HepG2 (cell line): ENCODE data around the gene SERPINA6. TPM values are rescaled to one million over a fixed set of nuclear protein-coding genes. Genes with fewer than 3 reads are reported as not detected.

Experiments used
- ARID2 ChIP-seq: sonication (generic); formaldehyde crosslinking; IDR thresholded peaks from 2 replicates; pipeline ENCODE4 v1.8.1; 2022; ENCODE audit warnings: mild to moderate bottlenecking, missing genetic modification reagents, borderline replicate concordance
- ARID4A ChIP-seq: sonication (generic); formaldehyde crosslinking; IDR thresholded peaks from 2 replicates; pipeline ENCODE4 v1.5.0; 2020; ENCODE audit warnings: mild to moderate bottlenecking, missing genetic modification reagents, borderline replicate concordance
- ATF1 ChIP-seq: IDR thresholded peaks from 2 replicates; pipeline ENCODE4 v1.6.1; 2016; ENCODE audit warnings: mild to moderate bottlenecking, control low read depth
- FOXK2 ChIP-seq: fragments of 450-650 bp; IDR thresholded peaks from 2 replicates; pipeline ENCODE4 v1.6.1; 2016
- HNF4G ChIP-seq, 2 experiments: sonication (generic) in 1 of 2; formaldehyde crosslinking in 1 of 2; IDR thresholded peaks; 2 replicates each; pipeline versions ENCODE4 v1.4.0 to v1.6.1; 2011 to 2020; ENCODE audit warnings: borderline replicate concordance in 2 of 2, low read depth in 2 of 2, mild to moderate bottlenecking in 2 of 2, low read length in 1 of 2, missing genetic modification reagents in 1 of 2, moderate library complexity in 1 of 2
- HOXA7 ChIP-seq: sonication (generic); formaldehyde crosslinking; IDR thresholded peaks from 2 replicates; pipeline ENCODE4 v1.8.1; 2022; ENCODE audit warnings: mild to moderate bottlenecking, missing genetic modification reagents, moderate library complexity
- KLF13 ChIP-seq: sonication (generic); formaldehyde crosslinking; IDR thresholded peaks from 2 replicates; pipeline ENCODE4 v1.4.0; 2020; ENCODE audit warnings: mild to moderate bottlenecking, missing genetic modification reagents
- MED1 ChIP-seq: sonication (generic); formaldehyde crosslinking; IDR thresholded peaks from 2 replicates; pipeline ENCODE4 v1.4.0; 2020; ENCODE audit warnings: missing genetic modification reagents
- MLX ChIP-seq: IDR thresholded peaks from 2 replicates; pipeline ENCODE4 v1.6.1; 2016
- MXD4 ChIP-seq: IDR thresholded peaks from 2 replicates; pipeline ENCODE4 v1.6.1; 2016; ENCODE audit warnings: mild to moderate bottlenecking, missing biosample characterization, missing genetic modification reagents
- MYNN ChIP-seq: sonication (generic); formaldehyde crosslinking; IDR thresholded peaks from 2 replicates; pipeline ENCODE4 v1.4.0; 2020; ENCODE audit warnings: mild to moderate bottlenecking, low read depth, missing genetic modification reagents
- NFIB ChIP-seq: sonication (generic); formaldehyde crosslinking; IDR thresholded peaks from 2 replicates; pipeline ENCODE4 v1.9.0; 2021; ENCODE audit warnings: missing genetic modification reagents, mild to moderate bottlenecking, borderline replicate concordance
- SP1 ChIP-seq, 2 experiments: fragments of 450-650 bp in 1 of 2; sonication (generic) in 1 of 2; formaldehyde crosslinking in 1 of 2; IDR thresholded peaks; 2 replicates each; pipeline versions ENCODE4 v1.4.0 to v1.6.1; 2016 to 2020; ENCODE audit warnings: missing genetic modification reagents in 1 of 2
- WIZ ChIP-seq: sonication (generic); formaldehyde crosslinking; IDR thresholded peaks from 2 replicates; pipeline ENCODE4 v1.5.1; 2020; ENCODE audit warnings: mild to moderate bottlenecking, missing genetic modification reagents
- ZFY ChIP-seq: sonication (generic); formaldehyde crosslinking; IDR thresholded peaks from 2 replicates; pipeline ENCODE4 v1.4.0; 2020; ENCODE audit warnings: missing genetic modification reagents
- ZNF335 ChIP-seq: sonication (generic); formaldehyde crosslinking; IDR thresholded peaks from 2 replicates; pipeline ENCODE4 v1.4.0; 2020; ENCODE audit warnings: missing genetic modification reagents
- ZNF33A ChIP-seq: sonication (generic); formaldehyde crosslinking; IDR thresholded peaks from 2 replicates; pipeline ENCODE4 v1.5.1; 2020; ENCODE audit warnings: missing genetic modification reagents, mild to moderate bottlenecking, moderate library complexity, borderline replicate concordance
- ZNF670 ChIP-seq: sonication (generic); formaldehyde crosslinking; IDR thresholded peaks from 2 replicates; pipeline ENCODE4 v1.8.0; 2022; ENCODE audit warnings: mild to moderate bottlenecking, missing genetic modification reagents, borderline replicate concordance
- polyA plus RNA-seq, 8 experiments: library from polyadenylated mRNA; depleted of rRNA in 3 of 8; stranded (reverse) in 7 of 8; unstranded in 1 of 8; fragments of >200 nt; fragmentation: Illumina TruSeq in 4 of 8; extraction: Trizol in 4 of 8; gene quantifications; 2 replicates each; pipeline versions ENCODE4 v1.2.1 to v1.2.3, GENCODE V29; 2011 to 2016; ENCODE audit warnings: low read depth in 4 of 8, missing spikeins in 1 of 8, mixed read lengths in 1 of 8; ENCODE audit not compliant: insufficient read depth in 1 of 8
- total RNA-seq, 5 experiments: library from RNA; depleted of rRNA; stranded (reverse); fragments of >200 nt; fragmentation: Illumina TruSeq; extraction: Trizol; gene quantifications; 2 replicates each; pipeline ENCODE4 v1.2.3, GENCODE V29; 2016; ENCODE audit warnings: low read depth in 1 of 5
- TF ChIP-seq, protein P1 (sequence below): sonication (generic); formaldehyde crosslinking; IDR thresholded peaks from 2 replicates; pipeline ENCODE4 v1.5.1; 2020; ENCODE audit warnings: mild to moderate bottlenecking, missing genetic modification reagents, moderate library complexity
- TF ChIP-seq, protein P2 (sequence below): sonication (generic); formaldehyde crosslinking; IDR thresholded peaks from 2 replicates; pipeline ENCODE4 v1.5.0; 2020; ENCODE audit warnings: mild to moderate bottlenecking, low read depth, missing genetic modification reagents, borderline replicate concordance

The SERPINA6 gene
- total and polyA plus RNA-seq, 2 of the 13 experiments (the other 11 are each of a cell fraction or from before 2014, with no cell fraction given), result 260 to 333 TPM

DNA sequence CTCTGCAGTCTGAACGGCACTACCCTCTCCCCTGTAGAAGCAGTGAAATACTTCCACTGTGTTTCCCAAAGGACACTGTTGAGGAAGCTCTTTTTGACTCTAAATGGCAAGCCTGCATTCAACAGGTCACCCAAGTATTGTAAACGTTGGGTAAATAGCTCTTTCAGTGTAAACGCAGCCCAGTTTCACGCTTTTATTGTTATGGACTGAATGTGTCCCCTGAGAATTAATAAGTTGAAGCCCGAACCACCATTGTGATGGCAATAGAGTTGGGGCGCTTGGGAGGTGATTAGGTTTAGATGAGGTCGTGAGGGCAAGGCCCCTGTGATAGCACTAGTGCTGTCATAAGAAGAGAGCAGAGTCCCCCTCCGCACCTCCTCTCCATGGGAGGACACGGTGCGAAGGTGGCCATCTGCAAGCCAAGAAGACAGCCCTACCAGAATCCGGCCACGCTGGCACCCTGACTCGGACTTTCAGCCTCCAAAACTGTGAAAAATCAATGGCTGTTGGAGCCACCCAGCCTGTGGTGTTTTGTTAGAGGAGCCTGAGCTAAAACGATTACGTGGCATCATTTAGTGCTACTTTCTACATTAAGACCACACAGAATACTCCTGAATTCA is 31.1 kb downstream of the SERPINA6 start (continued):
- TF ChIP-seq ARID4A (CRISPR knock-in tag) (0 out of 2 replicates have a peak, but pooled peaks have one; percentile 3), ATF1 (no peak), ARID2 (peak; percentile 73; the same call in 1 of the 2 replicates), MXD4 (no peak), MLX (CRISPR knock-in tag) (no peak), HOXA7 (CRISPR knock-in tag) (no peak), FOXK2 (no peak), HNF4G (IDR thresholded peaks at IDR 0.05; ENCODE audit: borderline replicate concordance, low read depth, low read length) (no peak), HNF4G (CRISPR knock-in tag; IDR thresholded peaks at IDR 0.05; ENCODE audit: borderline replicate concordance, low read depth) (0 out of 2 replicates have a peak, but pooled peaks have one; percentile 55), ZFY (peak; percentile 23; the same call in 1 of the 2 replicates), ZNF335 (CRISPR knock-in tag) (no peak), KLF13 (CRISPR knock-in tag) (0 out of 2 replicates have a peak, but pooled peaks have one; percentile 13), NFIB (CRISPR knock-in tag) (no peak), ZNF670 (CRISPR knock-in tag) (0 out of 2 replicates have a peak, but pooled peaks have one; percentile 39), WIZ (CRISPR knock-in tag) (peak; percentile 65; the same call in 1 of the 2 replicates), MED1 (CRISPR knock-in tag) (peak; percentile 21; the same call in 1 of the 2 replicates), ZNF33A (CRISPR knock-in tag) (0 out of 2 replicates have a peak, but pooled peaks have one; percentile 9), SP1 (IDR thresholded peaks at IDR 0.05) (no peak), SP1 (CRISPR knock-in tag; IDR thresholded peaks at IDR 0.05) (no peak), MYNN (CRISPR knock-in tag) (no peak)
- TF ChIP-seq, protein P1, sequence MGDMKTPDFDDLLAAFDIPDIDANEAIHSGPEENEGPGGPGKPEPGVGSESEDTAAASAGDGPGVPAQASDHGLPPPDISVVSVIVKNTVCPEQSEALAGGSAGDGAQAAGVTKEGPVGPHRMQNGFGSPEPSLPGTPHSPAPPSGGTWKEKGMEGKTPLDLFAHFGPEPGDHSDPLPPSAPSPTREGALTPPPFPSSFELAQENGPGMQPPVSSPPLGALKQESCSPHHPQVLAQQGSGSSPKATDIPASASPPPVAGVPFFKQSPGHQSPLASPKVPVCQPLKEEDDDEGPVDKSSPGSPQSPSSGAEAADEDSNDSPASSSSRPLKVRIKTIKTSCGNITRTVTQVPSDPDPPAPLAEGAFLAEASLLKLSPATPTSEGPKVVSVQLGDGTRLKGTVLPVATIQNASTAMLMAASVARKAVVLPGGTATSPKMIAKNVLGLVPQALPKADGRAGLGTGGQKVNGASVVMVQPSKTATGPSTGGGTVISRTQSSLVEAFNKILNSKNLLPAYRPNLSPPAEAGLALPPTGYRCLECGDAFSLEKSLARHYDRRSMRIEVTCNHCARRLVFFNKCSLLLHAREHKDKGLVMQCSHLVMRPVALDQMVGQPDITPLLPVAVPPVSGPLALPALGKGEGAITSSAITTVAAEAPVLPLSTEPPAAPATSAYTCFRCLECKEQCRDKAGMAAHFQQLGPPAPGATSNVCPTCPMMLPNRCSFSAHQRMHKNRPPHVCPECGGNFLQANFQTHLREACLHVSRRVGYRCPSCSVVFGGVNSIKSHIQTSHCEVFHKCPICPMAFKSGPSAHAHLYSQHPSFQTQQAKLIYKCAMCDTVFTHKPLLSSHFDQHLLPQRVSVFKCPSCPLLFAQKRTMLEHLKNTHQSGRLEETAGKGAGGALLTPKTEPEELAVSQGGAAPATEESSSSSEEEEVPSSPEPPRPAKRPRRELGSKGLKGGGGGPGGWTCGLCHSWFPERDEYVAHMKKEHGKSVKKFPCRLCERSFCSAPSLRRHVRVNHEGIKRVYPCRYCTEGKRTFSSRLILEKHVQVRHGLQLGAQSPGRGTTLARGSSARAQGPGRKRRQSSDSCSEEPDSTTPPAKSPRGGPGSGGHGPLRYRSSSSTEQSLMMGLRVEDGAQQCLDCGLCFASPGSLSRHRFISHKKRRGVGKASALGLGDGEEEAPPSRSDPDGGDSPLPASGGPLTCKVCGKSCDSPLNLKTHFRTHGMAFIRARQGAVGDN (CRISPR knock-in tag), result peak; percentile 61; the same call in 1 of the 2 replicates
- TF ChIP-seq, protein P2, sequence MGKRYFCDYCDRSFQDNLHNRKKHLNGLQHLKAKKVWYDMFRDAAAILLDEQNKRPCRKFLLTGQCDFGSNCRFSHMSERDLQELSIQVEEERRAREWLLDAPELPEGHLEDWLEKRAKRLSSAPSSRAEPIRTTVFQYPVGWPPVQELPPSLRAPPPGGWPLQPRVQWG, result no peak
